H1 (cell line): Measurements from ENCODE around the gene ADSS1. TPM values are rescaled to one million over a fixed set of nuclear protein-coding genes. Genes with fewer than 3 reads are reported as not detected.

Source experiments
- RAD21 ChIP-seq, 2 experiments: IDR thresholded peaks in 1 of 2; conservative IDR thresholded peaks in 1 of 2; 2 replicates each; pipeline ENCODE4 v1.6.1; 2011; ENCODE audit warnings: low read depth in 2 of 2, low read length in 2 of 2, improper control_type of control experiment in 1 of 2, inconsistent platforms in 1 of 2, mild to moderate bottlenecking in 1 of 2, moderate library complexity in 1 of 2
- SIRT6 ChIP-seq: IDR thresholded peaks from one replicate; pipeline ENCODE4 v1.7.1; 2012; ENCODE audit warnings: low read length, inconsistent platforms
- SP1 ChIP-seq: IDR thresholded peaks from 2 replicates; pipeline ENCODE4 v1.6.1; 2011; ENCODE audit warnings: low read depth, low read length
- TBP ChIP-seq: IDR thresholded peaks from 2 replicates; pipeline ENCODE4 v1.6.1; 2011; ENCODE audit warnings: low read depth, low read length, improper control_type of control experiment
- polyA plus RNA-seq, 7 experiments: library from polyadenylated mRNA; depleted of rRNA in 3 of 7; stranded (reverse) in 5 of 7; unstranded in 2 of 7; fragments of >200 nt in 5 of 7; fragments of 200-250 nt in 2 of 7; gene quantifications; 1 replicate in 5 of 7; 2 replicates in 1 of 7; 4 replicates in 1 of 7; pipeline versions ENCODE4 v1.2.1 to v1.2.3, GENCODE V29; 2011 to 2013; ENCODE audit warnings: missing spikeins in 2 of 7, mixed read lengths in 2 of 7
- total RNA-seq: library from RNA; stranded (reverse); fragmentation: NEBNext Ultra II Directional; extraction: Animal tissue kit (Norgen Biotek cat#: 25700); gene quantifications from 2 replicates; pipeline ENCODE4 v1.2.1, GENCODE V29; 2021
- TF ChIP-seq, protein P1 (sequence below): IDR thresholded peaks from 2 replicates; pipeline ENCODE4 v1.6.1; 2012; ENCODE audit warnings: low read length, inconsistent platforms

The ADSS1 gene
- total and polyA plus RNA-seq, 2 of the 8 experiments (the other 6 are each of a cell fraction or from before 2014, with no cell fraction given): 7.1 to 7.9 TPM

DNA sequence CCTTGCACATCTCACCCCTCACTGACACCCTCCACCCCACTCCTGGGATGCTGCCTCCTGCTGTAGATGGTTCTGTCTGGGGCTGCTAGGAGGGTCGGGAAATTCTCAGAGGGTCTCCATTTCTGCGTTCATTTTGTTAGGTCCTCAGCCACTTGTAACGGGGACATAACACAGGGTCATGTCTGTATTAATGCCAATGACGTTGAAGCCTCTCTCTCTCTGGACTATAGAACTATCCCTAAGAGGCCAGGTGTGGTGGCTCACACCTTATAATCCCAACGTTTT lies 43.5 kb downstream of the ADSS1 start (continued):
- TF ChIP-seq TBP: no peak
- TF ChIP-seq RAD21 (IDR thresholded peaks at IDR 0.05 in 1 of 2, conservative IDR thresholded peaks at IDR 0.05 in 1 of 2; ENCODE audit: low read depth in 2 of 2, low read length in 2 of 2): no peak
- no peak for TF ChIP-seq SIRT6
- TF ChIP-seq, protein P1, sequence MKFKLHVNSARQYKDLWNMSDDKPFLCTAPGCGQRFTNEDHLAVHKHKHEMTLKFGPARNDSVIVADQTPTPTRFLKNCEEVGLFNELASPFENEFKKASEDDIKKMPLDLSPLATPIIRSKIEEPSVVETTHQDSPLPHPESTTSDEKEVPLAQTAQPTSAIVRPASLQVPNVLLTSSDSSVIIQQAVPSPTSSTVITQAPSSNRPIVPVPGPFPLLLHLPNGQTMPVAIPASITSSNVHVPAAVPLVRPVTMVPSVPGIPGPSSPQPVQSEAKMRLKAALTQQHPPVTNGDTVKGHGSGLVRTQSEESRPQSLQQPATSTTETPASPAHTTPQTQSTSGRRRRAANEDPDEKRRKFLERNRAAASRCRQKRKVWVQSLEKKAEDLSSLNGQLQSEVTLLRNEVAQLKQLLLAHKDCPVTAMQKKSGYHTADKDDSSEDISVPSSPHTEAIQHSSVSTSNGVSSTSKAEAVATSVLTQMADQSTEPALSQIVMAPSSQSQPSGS: no peak
- no peak for TF ChIP-seq SP1
